Mesodermal cell (in vitro differentiated cells): ENCODE measurements around the gene CALML6.

Source experiments
- H3K27ac ChIP-seq: 2 replicates; pipeline ENCODE4 v1.7.0; 2013; ENCODE audit warnings: mild to moderate bottlenecking, low read depth, low read length, moderate library complexity; ENCODE audit not compliant: severe bottlenecking
- H3K36me3 ChIP-seq: 2 replicates; pipeline ENCODE4 v1.7.1; 2013; ENCODE audit warnings: mild to moderate bottlenecking, low read length, moderate library complexity; ENCODE audit not compliant: control insufficient read depth, insufficient read depth
- H3K4me1 ChIP-seq: one replicate; pipeline ENCODE4 v1.7.1; 2013; ENCODE audit warnings: mild to moderate bottlenecking, low read length; ENCODE audit not compliant: insufficient read depth, control insufficient read depth, poor library complexity, severe bottlenecking
- H3K4me3 ChIP-seq: 2 replicates; pipeline ENCODE4 v1.7.0; 2013; ENCODE audit warnings: low read length, control low read depth, mild to moderate bottlenecking; ENCODE audit not compliant: insufficient read depth, poor library complexity, severe bottlenecking; ENCODE audit errors: extremely low read depth
- H3K9me3 ChIP-seq: 2 replicates; pipeline ENCODE4 v1.7.1; 2013; ENCODE audit warnings: mild to moderate bottlenecking, low read length, moderate library complexity; ENCODE audit not compliant: control insufficient read depth
- WGBS, 2 experiments: methylation state at CpG; one replicate each; pipeline ENCODE4 v1.1.5; 2013; ENCODE audit warnings: missing lambda C conversion rate in 2 of 2; ENCODE audit not compliant: insufficient coverage in 2 of 2; 5-methylcytosine and 5-hydroxymethylcytosine counted together

CALML6 gene

GRCh38 chr1:1920608-1921458, 5.8 kb downstream of the CALML6 start:
- no peaks in the 10 kb centered on the region for H3K36me3 ChIP-seq
- 91 to 94% methylated on average over 25 to 26 of the region's 27 CpGs for WGBS, 2 experiments
- no peak overlapping the region for H3K27ac ChIP-seq
- H3K9me3 ChIP-seq: no peaks in the 10 kb centered on the region
- H3K4me3 ChIP-seq: no peak overlapping the region
- H3K4me1 ChIP-seq: no peaks in the 10 kb centered on the region

DNA sequence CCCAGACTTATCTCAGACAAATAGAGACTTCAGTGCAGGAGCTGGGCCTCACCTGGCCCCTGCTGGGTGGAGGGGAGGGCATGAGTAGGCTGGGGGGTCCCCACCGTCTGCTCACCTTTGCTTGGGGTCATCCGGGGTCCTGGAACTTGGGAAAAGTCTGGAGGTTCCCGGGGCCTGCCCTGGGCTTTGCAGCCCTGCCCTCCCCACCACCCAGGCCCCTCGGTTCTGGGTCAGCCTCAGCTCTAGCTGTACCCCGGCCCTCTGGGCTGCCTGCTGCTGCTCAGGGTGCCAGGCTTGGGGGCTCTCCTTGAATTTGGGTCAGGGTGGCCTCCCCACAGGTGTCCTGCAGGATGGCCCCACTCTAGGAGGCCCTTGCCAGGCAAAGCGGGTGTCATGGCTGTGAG, 6.4 kb downstream of the CALML6 start:
- no peak overlapping the region for H3K27ac ChIP-seq
- no peaks in the 10 kb centered on the region for H3K36me3 ChIP-seq
- WGBS, 2 experiments: 93 to 96% methylated on average over 3 to 6 of the region's 6 CpGs
- no peaks in the 10 kb centered on the region for H3K4me1 ChIP-seq
- no peak overlapping the region for H3K4me3 ChIP-seq
- H3K9me3 ChIP-seq: no peaks in the 10 kb centered on the region

GRCh38 chr1:1921901-1922701, 7.0 kb downstream of the CALML6 start:
- Histone ChIP-seq H3K4me3 (no peak overlapping the region), H3K36me3 (no peaks in the 10 kb centered on the region), H3K27ac (no peak overlapping the region), H3K4me1 (no peaks in the 10 kb centered on the region), H3K9me3 (no peaks in the 10 kb centered on the region)
- WGBS, 2 experiments: 87 to 95% methylated on average over 10 to 11 of the region's 16 CpGs

- Histone ChIP-seq H3K9me3 (no peaks in the 10 kb centered on the region), H3K36me3 (no peaks in the 10 kb centered on the region), H3K4me3 (no peak overlapping the region), H3K4me1 (no peaks in the 10 kb centered on the region), H3K27ac (no peak overlapping the region)
- 84 to 98% methylated on average over 2 to 5 of the region's 6 CpGs for WGBS, 2 experiments
Observed at GRCh38 chr1:1922702-1922955, 7.6 kb downstream of the CALML6 start.

- Histone ChIP-seq H3K4me1 (no peaks in the 10 kb centered on the region), H3K4me3 (no peak overlapping the region), H3K9me3 (no peaks in the 10 kb centered on the region), H3K36me3 (no peaks in the 10 kb centered on the region), H3K27ac (no peak overlapping the region)
- 86 to 89% methylated on average over 27 to 28 of the region's 29 CpGs for WGBS, 2 experiments
Observed at GRCh38 chr1:1922956-1923833, 8.1 kb downstream of the CALML6 start.

DNA sequence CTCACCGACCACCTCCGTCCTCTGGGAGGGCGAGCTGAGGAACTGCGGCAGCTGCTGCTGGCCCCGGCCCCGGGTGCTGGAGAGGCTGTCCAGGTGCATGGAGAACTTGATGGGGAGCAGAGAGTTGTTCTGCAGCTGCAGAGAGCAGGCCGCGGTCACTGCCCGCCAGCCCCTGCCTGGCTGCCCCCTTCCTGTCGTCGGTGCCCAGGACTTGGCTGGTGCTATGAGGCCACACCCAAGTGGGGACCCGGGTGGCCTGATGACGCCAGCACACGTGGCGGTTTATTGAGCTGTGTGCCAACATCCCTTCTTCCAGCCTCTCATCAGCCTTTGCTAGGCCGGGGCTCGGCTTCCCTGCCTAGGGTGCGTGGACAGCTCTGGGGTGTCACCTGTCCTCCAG, 9.3 kb downstream of the CALML6 start:
- H3K4me1 ChIP-seq: no peaks in the 10 kb centered on the region
- no peak overlapping the region for H3K27ac ChIP-seq
- 84 to 90% methylated on average over 13 to 16 of the region's 18 CpGs for WGBS, 2 experiments
- H3K36me3 ChIP-seq: no peaks in the 10 kb centered on the region
- H3K4me3 ChIP-seq: no peak overlapping the region
- H3K9me3 ChIP-seq: no peaks in the 10 kb centered on the region

- Histone ChIP-seq H3K9me3 (no peaks in the 10 kb centered on the region), H3K36me3 (no peaks in the 10 kb centered on the region), H3K4me1 (no peaks in the 10 kb centered on the region), H3K4me3 (no peak overlapping the region), H3K27ac (no peak overlapping the region)
- 95% methylated on average over 21 of the region's 21 CpGs for WGBS, 2 experiments
Observed at GRCh38 chr1:1924849-1925248, 9.8 kb downstream of the CALML6 start.

GRCh38 chr1:1925437-1926345, 10.6 kb downstream of the CALML6 start:
- no peak overlapping the region for H3K4me3 ChIP-seq

DNA sequence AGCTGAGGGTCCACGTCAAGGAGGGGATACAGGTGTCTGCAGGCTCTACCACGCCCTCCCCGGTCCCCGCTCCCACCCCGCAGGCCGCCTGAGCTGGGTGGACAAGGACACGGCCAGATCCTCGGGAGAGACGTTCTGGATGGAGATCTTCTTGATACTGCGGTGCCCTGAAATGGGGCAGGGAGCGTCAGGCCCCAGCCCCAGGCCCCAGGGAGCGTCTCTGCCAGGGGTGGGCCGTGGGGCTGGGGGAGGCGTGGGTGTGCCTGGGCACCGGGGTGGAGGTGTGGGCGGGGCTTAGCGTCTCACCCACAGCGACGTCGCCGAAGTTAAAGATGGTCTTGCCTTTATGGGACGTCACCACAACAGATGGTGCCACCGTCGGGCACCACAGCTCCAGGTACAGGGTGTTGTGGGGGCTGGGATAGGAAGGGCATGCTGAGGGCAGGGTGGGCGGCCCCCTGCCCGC, 11.3 kb downstream of the CALML6 start:
- Histone ChIP-seq H3K9me3 (no peaks in the 10 kb centered on the region), H3K4me3 (no peak overlapping the region), H3K36me3 (no peaks in the 10 kb centered on the region), H3K27ac (no peak overlapping the region), H3K4me1 (no peaks in the 10 kb centered on the region)
- WGBS, 2 experiments: 86 to 89% methylated on average over 19 to 20 of the region's 26 CpGs

More at GRCh38 chr1:1925437-1926345, 10.6 kb downstream of the CALML6 start:
- Histone ChIP-seq H3K36me3 (no peaks in the 10 kb centered on the region), H3K9me3 (no peaks in the 10 kb centered on the region), H3K4me1 (no peaks in the 10 kb centered on the region), H3K27ac (no peak overlapping the region)
- 91 to 92% methylated on average over 24 to 26 of the region's 27 CpGs for WGBS, 2 experiments
